Ascending aorta (tissue), 2 donors: ENCODE results near the gene ERN1. TPM values are rescaled to one million over a fixed set of nuclear protein-coding genes. Genes with fewer than 3 reads are reported as not detected.

Experiments used
- DNase-seq, 2 donors: peaks; one replicate each; pipeline ENCODE4 v3.0.0-alpha.2; 2019; ENCODE audit warnings: low spot score in 2 of 2
- H3K27ac ChIP-seq, 2 donors: fragments of 200-600 bp; sonication (generic); one replicate each; pipeline ENCODE4 v1.5.1; 2016 to 2017; ENCODE audit warnings: mild to moderate bottlenecking in 1 of 2
- H3K27me3 ChIP-seq: fragments of 200-600 bp; sonication (generic); one replicate; pipeline ENCODE4 v1.5.1; 2017
- H3K36me3 ChIP-seq, 2 donors: fragments of 200-600 bp; sonication (generic); one replicate each; pipeline ENCODE4 v1.5.1; 2016
- H3K4me1 ChIP-seq, 2 donors: fragments of 200-600 bp; sonication (generic); one replicate each; pipeline ENCODE4 v1.5.1; 2016 to 2017; ENCODE audit warnings: mild to moderate bottlenecking in 1 of 2
- H3K4me3 ChIP-seq, 2 donors: fragments of 200-600 bp; sonication (generic); one replicate each; pipeline ENCODE4 v1.5.1; 2016 to 2017; ENCODE audit warnings: mild to moderate bottlenecking in 1 of 2
- H3K9me3 ChIP-seq, 2 donors: fragments of 200-600 bp; sonication (generic); one replicate each; pipeline ENCODE4 v1.5.1; 2016
- intact Hi-C: fragments of 100-400 bp; cut with DNase I; formaldehyde crosslinking; loops from one replicate; pipeline ENCODE4 v1.15.1; 2023
- total RNA-seq: library from RNA; depleted of rRNA; stranded (reverse); fragments of >200 nt; gene quantifications from one replicate; pipeline ENCODE4 v1.1.0, GENCODE V29; 2016
- TF ChIP-seq, protein P1 (sequence below), 3 experiments: fragments of 200-600 bp in 2 of 3; fragments of 450-650 bp in 1 of 3; sonication (generic) in 2 of 3; IDR thresholded peaks; one replicate each; pipeline ENCODE4 v1.5.1; 2016 to 2019; ENCODE audit warnings: antibody characterized with exemption in 3 of 3, mild to moderate bottlenecking in 1 of 3, moderate library complexity in 1 of 3

ERN1 gene
- total RNA-seq, 1 donor from 2014 or later, result 26.5 TPM

DNA sequence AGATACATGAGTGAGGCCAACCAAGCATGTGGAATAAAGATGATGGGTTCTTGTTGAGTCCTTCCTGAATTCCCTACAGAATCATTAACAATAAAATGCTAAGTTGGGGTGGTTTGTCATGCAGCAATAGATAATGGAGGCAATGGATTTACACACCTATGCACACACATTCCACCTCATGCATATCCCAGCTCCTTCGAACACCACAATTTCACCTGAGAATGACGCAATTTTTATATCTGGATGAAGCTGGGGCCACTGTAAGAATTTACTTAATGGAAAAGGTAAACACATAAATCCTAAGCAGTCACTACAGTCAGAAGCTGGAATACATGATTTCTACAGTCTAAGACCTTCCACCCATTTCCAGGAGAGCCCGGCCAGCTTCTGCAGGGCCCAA, 59.7 kb downstream of the ERN1 start:
- TF ChIP-seq, protein P1, sequence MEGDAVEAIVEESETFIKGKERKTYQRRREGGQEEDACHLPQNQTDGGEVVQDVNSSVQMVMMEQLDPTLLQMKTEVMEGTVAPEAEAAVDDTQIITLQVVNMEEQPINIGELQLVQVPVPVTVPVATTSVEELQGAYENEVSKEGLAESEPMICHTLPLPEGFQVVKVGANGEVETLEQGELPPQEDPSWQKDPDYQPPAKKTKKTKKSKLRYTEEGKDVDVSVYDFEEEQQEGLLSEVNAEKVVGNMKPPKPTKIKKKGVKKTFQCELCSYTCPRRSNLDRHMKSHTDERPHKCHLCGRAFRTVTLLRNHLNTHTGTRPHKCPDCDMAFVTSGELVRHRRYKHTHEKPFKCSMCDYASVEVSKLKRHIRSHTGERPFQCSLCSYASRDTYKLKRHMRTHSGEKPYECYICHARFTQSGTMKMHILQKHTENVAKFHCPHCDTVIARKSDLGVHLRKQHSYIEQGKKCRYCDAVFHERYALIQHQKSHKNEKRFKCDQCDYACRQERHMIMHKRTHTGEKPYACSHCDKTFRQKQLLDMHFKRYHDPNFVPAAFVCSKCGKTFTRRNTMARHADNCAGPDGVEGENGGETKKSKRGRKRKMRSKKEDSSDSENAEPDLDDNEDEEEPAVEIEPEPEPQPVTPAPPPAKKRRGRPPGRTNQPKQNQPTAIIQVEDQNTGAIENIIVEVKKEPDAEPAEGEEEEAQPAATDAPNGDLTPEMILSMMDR (IDR thresholded peaks at IDR 0.05), result no peak
- intact Hi-C loops, result no loop called here
- Histone ChIP-seq H3K4me1 (no peaks in the 10 kb centered on the region), H3K36me3 (peaks cover 44 to 75% of the 10 kb centered on the region in 2 donors), H3K9me3 (peaks cover 11 to 17% of the 10 kb centered on the region in 2 donors), H3K4me3 (no peak overlapping the region), H3K27me3 (no peaks in the 10 kb centered on the region), H3K27ac (no peak overlapping the region)
- DNase-seq, result no peak

DNA sequence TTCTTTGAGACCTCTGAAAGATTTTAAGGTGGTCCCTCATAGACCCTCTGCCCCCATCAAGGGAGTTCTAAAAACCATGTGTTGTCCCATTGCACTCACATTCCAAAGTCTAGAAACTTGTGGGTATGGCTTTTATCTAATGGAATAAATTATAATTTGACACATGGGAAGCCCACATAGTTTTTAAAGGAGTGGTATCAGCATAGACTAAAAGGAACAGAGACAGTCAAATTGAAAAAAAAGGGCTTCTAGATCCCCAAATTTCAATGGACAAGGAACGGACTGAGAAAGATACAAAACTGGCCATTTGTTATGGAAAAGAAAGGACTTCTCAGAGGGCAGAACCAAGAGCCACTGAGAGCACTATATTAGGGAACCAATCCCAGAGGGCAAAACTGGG, 60.8 kb downstream of the ERN1 start:
- no peak overlapping the region for H3K27ac ChIP-seq
- H3K9me3 ChIP-seq, result peaks cover 11 to 17% of the 10 kb centered on the region in 2 donors
- no peaks in the 10 kb centered on the region for H3K4me1 ChIP-seq
- no peak for DNase-seq
- TF ChIP-seq, protein P1 (IDR thresholded peaks at IDR 0.05), result no peak
- H3K27me3 ChIP-seq, result no peaks in the 10 kb centered on the region
- no peak overlapping the region for H3K4me3 ChIP-seq
- peaks cover 40 to 81% of the 10 kb centered on the region in 2 donors for H3K36me3 ChIP-seq
- intact Hi-C loops, result no loop called here

GRCh38 chr17:64067657-64068056, 62.3 kb downstream of the ERN1 start:
- Histone ChIP-seq H3K36me3 (peaks cover 40 to 83% of the 10 kb centered on the region in 2 donors), H3K4me1 (no peaks in the 10 kb centered on the region), H3K4me3 (no peak overlapping the region), H3K27ac (no peak overlapping the region), H3K9me3 (peaks cover 11 to 17% of the 10 kb centered on the region in 2 donors), H3K27me3 (no peaks in the 10 kb centered on the region)
- intact Hi-C loops, result no loop called here
- TF ChIP-seq, protein P1 (IDR thresholded peaks at IDR 0.05), result no peak
- DNase-seq, result no peak

GRCh38 chr17:64066716-64067115, 63.2 kb downstream of the ERN1 start:
- H3K4me1 ChIP-seq, result no peaks in the 10 kb centered on the region
- peaks cover 34 to 75% of the 10 kb centered on the region in 2 donors for H3K36me3 ChIP-seq
- TF ChIP-seq, protein P1 (IDR thresholded peaks at IDR 0.05), result no peak
- DNase-seq, result no peak
- intact Hi-C loops, result no loop called here
- peaks cover 11 to 17% of the 10 kb centered on the region in 2 donors for H3K9me3 ChIP-seq
- no peak overlapping the region for H3K27ac ChIP-seq
- H3K4me3 ChIP-seq, result no peak overlapping the region
- H3K27me3 ChIP-seq, result no peaks in the 10 kb centered on the region

DNA sequence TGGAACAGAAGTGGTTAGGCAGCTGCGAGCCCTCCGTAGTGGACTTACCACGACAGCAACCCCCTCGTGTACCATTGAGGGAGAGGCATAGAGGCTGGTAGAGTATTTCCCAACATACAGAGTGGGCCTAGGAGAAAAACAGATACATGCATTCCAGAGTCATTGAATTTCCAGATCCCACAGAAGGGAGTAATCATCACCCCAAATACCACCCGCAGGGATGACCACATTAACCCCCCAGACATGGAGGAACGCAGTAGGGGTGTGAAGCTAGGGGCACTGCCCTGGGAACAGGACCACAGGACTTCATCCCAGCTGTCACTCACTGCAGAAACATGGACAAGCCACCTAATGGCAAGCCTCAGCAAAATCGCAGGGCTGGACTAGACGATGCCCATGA, 64.8 kb downstream of the ERN1 start:
- no peak overlapping the region for H3K4me3 ChIP-seq
- no peaks in the 10 kb centered on the region for H3K27me3 ChIP-seq
- peaks cover 19 to 70% of the 10 kb centered on the region in 2 donors for H3K36me3 ChIP-seq
- no peak for DNase-seq
- H3K27ac ChIP-seq, result no peak overlapping the region
- H3K4me1 ChIP-seq, result no peaks in the 10 kb centered on the region
- intact Hi-C loops, result no loop called here
- peaks cover 7 to 15% of the 10 kb centered on the region in 2 donors for H3K9me3 ChIP-seq
- TF ChIP-seq, protein P1 (IDR thresholded peaks at IDR 0.05), result no peak

DNA sequence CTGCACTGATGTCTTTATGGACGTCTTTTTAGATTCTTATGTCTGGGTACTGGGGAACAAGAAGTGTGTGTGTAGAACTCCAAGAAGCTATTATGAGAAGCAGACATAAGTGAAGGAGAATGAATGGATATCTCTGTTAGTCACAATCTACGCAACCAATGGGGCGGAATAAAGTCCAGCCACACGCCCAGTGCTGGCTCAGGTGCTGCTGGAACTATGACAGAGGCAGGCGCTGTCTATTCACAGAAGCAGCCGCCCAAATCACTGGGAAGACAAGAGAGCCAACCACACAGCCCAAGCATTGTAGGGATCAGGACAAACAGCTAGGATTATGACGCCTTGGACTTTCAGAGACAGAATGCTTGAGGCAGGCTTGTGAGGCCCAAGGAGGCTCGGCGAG, 65.6 kb downstream of the ERN1 start:
- no peak for DNase-seq
- H3K36me3 ChIP-seq, result peaks cover 10 to 64% of the 10 kb centered on the region in 2 donors
- H3K9me3 ChIP-seq, result peaks cover 0 to 8% of the 10 kb centered on the region in 2 donors
- H3K4me1 ChIP-seq, result no peaks in the 10 kb centered on the region
- no peak overlapping the region for H3K27ac ChIP-seq
- TF ChIP-seq, protein P1 (IDR thresholded peaks at IDR 0.05), result no peak
- no peaks in the 10 kb centered on the region for H3K27me3 ChIP-seq
- intact Hi-C loops, result no loop called here
- H3K4me3 ChIP-seq, result no peak overlapping the region
